Measurements from ENCODE around the gene PA2G4.

PA2G4 gene

GRCh38 chr12:56137853-56138571 lies 33.7 kb downstream of the PA2G4 start:
- no peak overlapping the region for H3K4me3 ChIP-seq (ENCODE audit: insufficient read depth, low read depth, low read length)
- H3K36me3 ChIP-seq (ENCODE audit: control insufficient read depth, insufficient read depth, low read length) = peaks cover 64% of the 10 kb centered on the region
- WGBS, 2 experiments = 95 to 98% methylated on average over 14 of the region's 14 CpGs
- H3K4me1 ChIP-seq (ENCODE audit: control insufficient read depth, insufficient read depth, low read length) = no peaks in the 10 kb centered on the region
- no peaks in the 10 kb centered on the region for H3K9me3 ChIP-seq (ENCODE audit: control insufficient read depth, low read length)
- H3K27me3 ChIP-seq (ENCODE audit: control insufficient read depth, insufficient read depth, low read length, poor library complexity, severe bottlenecking) = no peaks in the 10 kb centered on the region
- H3K27ac ChIP-seq (ENCODE audit: insufficient read depth, low read depth, low read length, poor library complexity, severe bottlenecking) = no peak overlapping the region

GRCh38 chr12:56141946-56142784 lies 37.8 kb downstream of the PA2G4 start:
- H3K4me3 ChIP-seq (ENCODE audit: insufficient read depth, low read depth, low read length) = no peak overlapping the region
- no peaks in the 10 kb centered on the region for H3K9me3 ChIP-seq (ENCODE audit: control insufficient read depth, low read length)
- H3K27me3 ChIP-seq (ENCODE audit: control insufficient read depth, insufficient read depth, low read length, poor library complexity, severe bottlenecking) = no peaks in the 10 kb centered on the region
- no peak overlapping the region for H3K27ac ChIP-seq (ENCODE audit: insufficient read depth, low read depth, low read length, poor library complexity, severe bottlenecking)
- 91 to 95% methylated on average over 19 of the region's 19 CpGs for WGBS, 2 experiments
- H3K36me3 ChIP-seq (ENCODE audit: control insufficient read depth, insufficient read depth, low read length) = peaks cover 63% of the 10 kb centered on the region
- H3K4me1 ChIP-seq (ENCODE audit: control insufficient read depth, insufficient read depth, low read length) = no peaks in the 10 kb centered on the region

GRCh38 chr12:56143217-56143616 lies 38.9 kb downstream of the PA2G4 start:
- Histone ChIP-seq H3K27ac (ENCODE audit: insufficient read depth, low read depth, low read length, poor library complexity, severe bottlenecking) (no peak overlapping the region), H3K4me3 (ENCODE audit: insufficient read depth, low read depth, low read length) (no peak overlapping the region), H3K36me3 (ENCODE audit: control insufficient read depth, insufficient read depth, low read length) (peaks cover 53% of the 10 kb centered on the region), H3K9me3 (ENCODE audit: control insufficient read depth, low read length) (no peaks in the 10 kb centered on the region), H3K4me1 (ENCODE audit: control insufficient read depth, insufficient read depth, low read length) (no peaks in the 10 kb centered on the region), H3K27me3 (ENCODE audit: control insufficient read depth, insufficient read depth, low read length, poor library complexity, severe bottlenecking) (no peaks in the 10 kb centered on the region)
- WGBS, 2 experiments = 97 to 100% methylated on average over 4 of the region's 4 CpGs

GRCh38 chr12:56143870-56144269 lies 39.5 kb downstream of the PA2G4 start:
- Histone ChIP-seq H3K4me1 (ENCODE audit: control insufficient read depth, insufficient read depth, low read length) (no peaks in the 10 kb centered on the region), H3K27me3 (ENCODE audit: control insufficient read depth, insufficient read depth, low read length, poor library complexity, severe bottlenecking) (no peaks in the 10 kb centered on the region), H3K9me3 (ENCODE audit: control insufficient read depth, low read length) (no peaks in the 10 kb centered on the region), H3K27ac (ENCODE audit: insufficient read depth, low read depth, low read length, poor library complexity, severe bottlenecking) (no peak overlapping the region), H3K36me3 (ENCODE audit: control insufficient read depth, insufficient read depth, low read length) (peaks cover 47% of the 10 kb centered on the region), H3K4me3 (ENCODE audit: insufficient read depth, low read depth, low read length) (no peak overlapping the region)
- WGBS, 2 experiments = 93 to 95% methylated on average over 8 of the region's 8 CpGs

GRCh38 chr12:56145217-56145616 lies 40.9 kb downstream of the PA2G4 start:
- 85 to 89% methylated on average over 3 of the region's 3 CpGs for WGBS, 2 experiments
- H3K36me3 ChIP-seq (ENCODE audit: control insufficient read depth, insufficient read depth, low read length) = peaks cover 34% of the 10 kb centered on the region
- H3K27me3 ChIP-seq (ENCODE audit: control insufficient read depth, insufficient read depth, low read length, poor library complexity, severe bottlenecking) = no peaks in the 10 kb centered on the region
- no peak overlapping the region for H3K4me3 ChIP-seq (ENCODE audit: insufficient read depth, low read depth, low read length)
- no peaks in the 10 kb centered on the region for H3K4me1 ChIP-seq (ENCODE audit: control insufficient read depth, insufficient read depth, low read length)
- no peaks in the 10 kb centered on the region for H3K9me3 ChIP-seq (ENCODE audit: control insufficient read depth, low read length)
- H3K27ac ChIP-seq (ENCODE audit: insufficient read depth, low read depth, low read length, poor library complexity, severe bottlenecking) = no peak overlapping the region

GRCh38 chr12:56146492-56147460 lies 42.4 kb downstream of the PA2G4 start:
- Histone ChIP-seq H3K4me3 (ENCODE audit: insufficient read depth, low read depth, low read length) (no peak overlapping the region), H3K27ac (ENCODE audit: insufficient read depth, low read depth, low read length, poor library complexity, severe bottlenecking) (no peak overlapping the region), H3K4me1 (ENCODE audit: control insufficient read depth, insufficient read depth, low read length) (peaks cover 4% of the 10 kb centered on the region), H3K36me3 (ENCODE audit: control insufficient read depth, insufficient read depth, low read length) (peaks cover 29% of the 10 kb centered on the region), H3K9me3 (ENCODE audit: control insufficient read depth, low read length) (no peaks in the 10 kb centered on the region), H3K27me3 (ENCODE audit: control insufficient read depth, insufficient read depth, low read length, poor library complexity, severe bottlenecking) (no peaks in the 10 kb centered on the region)
- 91% methylated on average over 11 to 13 of the region's 13 CpGs for WGBS, 2 experiments

GRCh38 chr12:56150563-56150962 lies 46.2 kb downstream of the PA2G4 start:
- no peaks in the 10 kb centered on the region for H3K27me3 ChIP-seq (ENCODE audit: control insufficient read depth, insufficient read depth, low read length, poor library complexity, severe bottlenecking)
- H3K36me3 ChIP-seq (ENCODE audit: control insufficient read depth, insufficient read depth, low read length) = peaks cover 7% of the 10 kb centered on the region
- peaks cover 19% of the 10 kb centered on the region for H3K4me1 ChIP-seq (ENCODE audit: control insufficient read depth, insufficient read depth, low read length)
- no peaks in the 10 kb centered on the region for H3K9me3 ChIP-seq (ENCODE audit: control insufficient read depth, low read length)
- H3K4me3 ChIP-seq (ENCODE audit: insufficient read depth, low read depth, low read length) = no peak overlapping the region
- WGBS, 2 experiments = 90 to 99% methylated on average over 2 to 3 of the region's 3 CpGs
- H3K27ac ChIP-seq (ENCODE audit: insufficient read depth, low read depth, low read length, poor library complexity, severe bottlenecking) = no peak overlapping the region

GRCh38 chr12:56151672-56152131 lies 47.3 kb downstream of the PA2G4 start:
- WGBS, 2 experiments = 9 to 11% methylated on average over 12 of the region's 12 CpGs
- Histone ChIP-seq H3K27me3 (ENCODE audit: control insufficient read depth, insufficient read depth, low read length, poor library complexity, severe bottlenecking) (no peaks in the 10 kb centered on the region), H3K36me3 (ENCODE audit: control insufficient read depth, insufficient read depth, low read length) (peaks cover 11% of the 10 kb centered on the region), H3K4me3 (ENCODE audit: insufficient read depth, low read depth, low read length) (peak overlapping the region; percentile 68), H3K9me3 (ENCODE audit: control insufficient read depth, low read length) (no peaks in the 10 kb centered on the region), H3K4me1 (ENCODE audit: control insufficient read depth, insufficient read depth, low read length) (peaks cover 19% of the 10 kb centered on the region), H3K27ac (ENCODE audit: insufficient read depth, low read depth, low read length, poor library complexity, severe bottlenecking) (peak overlapping the region; percentile 91)

- WGBS, 2 experiments = 0% methylated on average over 37 of the region's 37 CpGs
- Histone ChIP-seq H3K4me1 (ENCODE audit: control insufficient read depth, insufficient read depth, low read length) (peaks cover 20% of the 10 kb centered on the region), H3K9me3 (ENCODE audit: control insufficient read depth, low read length) (no peaks in the 10 kb centered on the region), H3K4me3 (ENCODE audit: insufficient read depth, low read depth, low read length) (peak within 1 kb of the TSS; percentile 68), H3K27ac (ENCODE audit: insufficient read depth, low read depth, low read length, poor library complexity, severe bottlenecking) (peak within 1 kb of the TSS; percentile 91), H3K27me3 (ENCODE audit: control insufficient read depth, insufficient read depth, low read length, poor library complexity, severe bottlenecking) (no peaks in the 10 kb centered on the region), H3K36me3 (ENCODE audit: control insufficient read depth, insufficient read depth, low read length) (peaks cover 11% of the 10 kb centered on the region)
Measured at GRCh38 chr12:56152132-56152755, 47.9 kb downstream of the PA2G4 start, which contains the start of gene MYL6B. Gene MYL6B (plus strand): TSS chr12:56152587. CDS start chr12:56153919, 1,332 bp downstream.

All from ectodermal cell (in vitro differentiated cells).